Thoracic aorta (tissue), 2 donors: ENCODE data around the gene WEE1. TPM values are rescaled to one million over a fixed set of nuclear protein-coding genes. Genes with fewer than 3 reads are reported as not detected.

Experiments used
- ATAC-seq: fragments of 150-250 bp; one replicate; pipeline ENCODE4 v1.8.0; 2017; ENCODE audit warnings: low read depth; ENCODE audit not compliant: insufficient number of reproducible peaks, low FRiP score
- DNase-seq: peaks from one replicate; pipeline ENCODE4 v3.0.0-alpha.2; 2020; ENCODE audit warnings: low spot score
- H3K27ac ChIP-seq, 2 donors: fragments of 200-600 bp; sonication (generic); 1 replicate in 1 of 2; 2 replicates in 1 of 2; pipeline ENCODE4 v1.5.1; 2016; ENCODE audit warnings: mild to moderate bottlenecking in 2 of 2, moderate library complexity in 2 of 2
- H3K27me3 ChIP-seq: fragments of 200-600 bp; sonication (generic); replicated peaks from 2 replicates; pipeline ENCODE4 v1.6.0; 2016; ENCODE audit warnings: mild to moderate bottlenecking; ENCODE audit not compliant: insufficient read depth
- H3K36me3 ChIP-seq: fragments of 200-600 bp; sonication (generic); one replicate; pipeline ENCODE4 v1.5.1; 2016
- H3K4me1 ChIP-seq, 2 donors: fragments of 200-600 bp; sonication (generic); 1 replicate in 1 of 2; 2 replicates in 1 of 2; pipeline versions ENCODE4 v1.5.1 to v1.6.0; 2016; ENCODE audit warnings: low read depth in 2 of 2, mild to moderate bottlenecking in 1 of 2; ENCODE audit not compliant: control insufficient read depth in 1 of 2
- H3K4me3 ChIP-seq: fragments of 200-600 bp; sonication (generic); 2 replicates; pipeline ENCODE4 v1.5.1; 2016; ENCODE audit warnings: mild to moderate bottlenecking
- H3K9me3 ChIP-seq: fragments of 200-600 bp; sonication (generic); 2 replicates; pipeline ENCODE4 v1.5.1; 2016
- total RNA-seq, 2 donors: library from RNA; depleted of rRNA; stranded (reverse); fragments of >200 nt; gene quantifications; one replicate each; pipeline versions ENCODE4 v1.1.0 to v1.2.3, GENCODE V29; 2016
- TF ChIP-seq, protein P1 (sequence below): fragments of 200-600 bp; sonication (generic); IDR thresholded peaks from one replicate; pipeline ENCODE4 v1.5.1; 2019; ENCODE audit warnings: antibody characterized with exemption

The WEE1 gene
- total RNA-seq, 2 donors from 2014 or later: 36.9 to 44.3 TPM

GRCh38 chr11:9613830-9614762, 40.6 kb downstream of the WEE1 start:
- Histone ChIP-seq H3K27me3 (no peaks in the 10 kb centered on the region), H3K27ac (peak overlapping the region; percentile 97 to 99), H3K4me3 (peak overlapping the region; percentile 68), H3K4me1 (peaks cover 18 to 25% of the 10 kb centered on the region in 2 donors), H3K36me3 (no peaks in the 10 kb centered on the region), H3K9me3 (no peaks in the 10 kb centered on the region)
- DNase-seq: peak; percentile 51
- peak; percentile 60 for ATAC-seq
- TF ChIP-seq, protein P1, sequence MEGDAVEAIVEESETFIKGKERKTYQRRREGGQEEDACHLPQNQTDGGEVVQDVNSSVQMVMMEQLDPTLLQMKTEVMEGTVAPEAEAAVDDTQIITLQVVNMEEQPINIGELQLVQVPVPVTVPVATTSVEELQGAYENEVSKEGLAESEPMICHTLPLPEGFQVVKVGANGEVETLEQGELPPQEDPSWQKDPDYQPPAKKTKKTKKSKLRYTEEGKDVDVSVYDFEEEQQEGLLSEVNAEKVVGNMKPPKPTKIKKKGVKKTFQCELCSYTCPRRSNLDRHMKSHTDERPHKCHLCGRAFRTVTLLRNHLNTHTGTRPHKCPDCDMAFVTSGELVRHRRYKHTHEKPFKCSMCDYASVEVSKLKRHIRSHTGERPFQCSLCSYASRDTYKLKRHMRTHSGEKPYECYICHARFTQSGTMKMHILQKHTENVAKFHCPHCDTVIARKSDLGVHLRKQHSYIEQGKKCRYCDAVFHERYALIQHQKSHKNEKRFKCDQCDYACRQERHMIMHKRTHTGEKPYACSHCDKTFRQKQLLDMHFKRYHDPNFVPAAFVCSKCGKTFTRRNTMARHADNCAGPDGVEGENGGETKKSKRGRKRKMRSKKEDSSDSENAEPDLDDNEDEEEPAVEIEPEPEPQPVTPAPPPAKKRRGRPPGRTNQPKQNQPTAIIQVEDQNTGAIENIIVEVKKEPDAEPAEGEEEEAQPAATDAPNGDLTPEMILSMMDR: peak; percentile 79

- peak overlapping the region; percentile 97 to 99 for H3K27ac ChIP-seq
- TF ChIP-seq, protein P1: no peak
- H3K27me3 ChIP-seq: no peaks in the 10 kb centered on the region
- ATAC-seq: no peak
- DNase-seq: no peak
- H3K4me1 ChIP-seq: peaks cover 18 to 25% of the 10 kb centered on the region in 2 donors
- no peaks in the 10 kb centered on the region for H3K9me3 ChIP-seq
- no peaks in the 10 kb centered on the region for H3K36me3 ChIP-seq
- peak overlapping the region; percentile 68 for H3K4me3 ChIP-seq
Observed at GRCh38 chr11:9615031-9615451, 41.6 kb downstream of the WEE1 start.

- H3K27me3 ChIP-seq: no peaks in the 10 kb centered on the region
- H3K9me3 ChIP-seq: no peaks in the 10 kb centered on the region
- no peaks in the 10 kb centered on the region for H3K36me3 ChIP-seq
- TF ChIP-seq, protein P1: no peak
- H3K27ac ChIP-seq: no peak overlapping the region
- H3K4me1 ChIP-seq: peaks cover 18 to 25% of the 10 kb centered on the region in 2 donors
- no peak for ATAC-seq
- H3K4me3 ChIP-seq: no peak overlapping the region
- no peak for DNase-seq
Observed at GRCh38 chr11:9616042-9616675, 42.7 kb downstream of the WEE1 start.

DNA sequence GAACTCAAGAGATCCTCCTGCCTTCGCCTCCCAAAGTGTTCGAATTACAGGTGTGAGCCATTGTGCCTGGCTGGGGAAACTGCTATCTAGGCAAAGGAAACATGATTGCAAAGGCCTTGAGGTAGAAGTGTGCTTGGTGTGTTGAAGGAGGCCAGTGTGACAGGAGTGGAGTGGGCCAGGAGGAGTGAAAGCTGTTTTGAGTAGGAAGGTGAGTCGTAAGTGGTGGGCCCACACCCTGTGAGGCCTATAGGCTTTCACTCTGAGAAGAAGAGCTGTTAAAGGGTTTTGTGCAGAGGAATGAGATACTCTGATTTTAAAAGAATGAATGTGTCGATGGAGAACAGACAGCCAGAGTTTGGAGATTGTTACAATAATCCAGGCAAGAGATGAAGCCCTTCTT, 43.4 kb downstream of the WEE1 start:
- DNase-seq (no peak), ATAC-seq (no peak)
- peaks cover 18 to 25% of the 10 kb centered on the region in 2 donors for H3K4me1 ChIP-seq
- no peaks in the 10 kb centered on the region for H3K36me3 ChIP-seq
- no peak overlapping the region for H3K27ac ChIP-seq
- H3K4me3 ChIP-seq: no peak overlapping the region
- no peaks in the 10 kb centered on the region for H3K9me3 ChIP-seq
- TF ChIP-seq, protein P1: no peak
- no peaks in the 10 kb centered on the region for H3K27me3 ChIP-seq

GRCh38 chr11:9617940-9618339, 44.5 kb downstream of the WEE1 start:
- TF ChIP-seq, protein P1: no peak
- no peak overlapping the region for H3K4me3 ChIP-seq
- no peak for ATAC-seq
- no peaks in the 10 kb centered on the region for H3K27me3 ChIP-seq
- H3K4me1 ChIP-seq: peaks cover 11 to 15% of the 10 kb centered on the region in 2 donors
- H3K27ac ChIP-seq: peak overlapping the region in 1 of 2 donors; percentile 9
- DNase-seq: no peak
- no peaks in the 10 kb centered on the region for H3K36me3 ChIP-seq
- no peaks in the 10 kb centered on the region for H3K9me3 ChIP-seq
